ENCODE data around the gene TRPV2. TPM values are rescaled to one million over a fixed set of nuclear protein-coding genes. Genes with fewer than 3 reads are reported as not detected.
A peak's percentile ranks its signal among the peaks of the same experiment; 100 is the strongest.

The TRPV2 gene
- total and polyA plus RNA-seq, 7 donors = 3.7 to 14.0 (median 9.3) TPM

DNA sequence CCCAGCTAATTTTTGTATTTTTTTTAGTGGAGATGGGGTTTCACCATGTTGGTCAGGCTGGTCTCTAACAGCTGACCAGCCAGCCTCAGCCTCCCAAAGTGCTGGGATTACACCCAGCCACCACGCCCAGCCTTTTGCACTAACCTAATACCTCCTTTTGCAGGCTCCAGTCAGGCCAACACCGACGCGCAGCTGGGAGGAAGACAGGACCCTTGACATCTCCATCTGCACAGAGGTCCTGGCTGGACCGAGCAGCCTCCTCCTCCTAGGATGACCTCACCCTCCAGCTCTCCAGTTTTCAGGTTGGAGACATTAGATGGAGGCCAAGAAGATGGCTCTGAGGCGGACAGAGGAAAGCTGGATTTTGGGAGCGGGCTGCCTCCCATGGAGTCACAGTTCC, 2.0 kb downstream of the TRPV2 start:
- DNase-seq = no peak
- TF ChIP-seq POLR2A (IDR thresholded peaks at IDR 0.05) (no peak), POLR2AphosphoS5 (IDR thresholded peaks at IDR 0.05) (no peak), EP300 (IDR thresholded peaks at IDR 0.05) (no peak)
- TF ChIP-seq, protein P1, sequence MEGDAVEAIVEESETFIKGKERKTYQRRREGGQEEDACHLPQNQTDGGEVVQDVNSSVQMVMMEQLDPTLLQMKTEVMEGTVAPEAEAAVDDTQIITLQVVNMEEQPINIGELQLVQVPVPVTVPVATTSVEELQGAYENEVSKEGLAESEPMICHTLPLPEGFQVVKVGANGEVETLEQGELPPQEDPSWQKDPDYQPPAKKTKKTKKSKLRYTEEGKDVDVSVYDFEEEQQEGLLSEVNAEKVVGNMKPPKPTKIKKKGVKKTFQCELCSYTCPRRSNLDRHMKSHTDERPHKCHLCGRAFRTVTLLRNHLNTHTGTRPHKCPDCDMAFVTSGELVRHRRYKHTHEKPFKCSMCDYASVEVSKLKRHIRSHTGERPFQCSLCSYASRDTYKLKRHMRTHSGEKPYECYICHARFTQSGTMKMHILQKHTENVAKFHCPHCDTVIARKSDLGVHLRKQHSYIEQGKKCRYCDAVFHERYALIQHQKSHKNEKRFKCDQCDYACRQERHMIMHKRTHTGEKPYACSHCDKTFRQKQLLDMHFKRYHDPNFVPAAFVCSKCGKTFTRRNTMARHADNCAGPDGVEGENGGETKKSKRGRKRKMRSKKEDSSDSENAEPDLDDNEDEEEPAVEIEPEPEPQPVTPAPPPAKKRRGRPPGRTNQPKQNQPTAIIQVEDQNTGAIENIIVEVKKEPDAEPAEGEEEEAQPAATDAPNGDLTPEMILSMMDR (IDR thresholded peaks at IDR 0.05) = no peak
- no peaks in the 10 kb centered on the region for H3K27me3 ChIP-seq
- peak overlapping the region in 2 of 4 donors; percentile 63 to 75 for H3K27ac ChIP-seq
- H3K9me3 ChIP-seq = no peaks in the 10 kb centered on the region
- H3K4me1 ChIP-seq = peaks cover 0 to 25% (median 20%) of the 10 kb centered on the region in 4 donors
- intact Hi-C loops (cut with DNase I) = no loop called here
- H3K36me3 ChIP-seq = no peaks in the 10 kb centered on the region
- no peak overlapping the region for H3K4me3 ChIP-seq
- 93% methylated on average over 7 of the region's 7 CpGs for WGBS, 2 donors

DNA sequence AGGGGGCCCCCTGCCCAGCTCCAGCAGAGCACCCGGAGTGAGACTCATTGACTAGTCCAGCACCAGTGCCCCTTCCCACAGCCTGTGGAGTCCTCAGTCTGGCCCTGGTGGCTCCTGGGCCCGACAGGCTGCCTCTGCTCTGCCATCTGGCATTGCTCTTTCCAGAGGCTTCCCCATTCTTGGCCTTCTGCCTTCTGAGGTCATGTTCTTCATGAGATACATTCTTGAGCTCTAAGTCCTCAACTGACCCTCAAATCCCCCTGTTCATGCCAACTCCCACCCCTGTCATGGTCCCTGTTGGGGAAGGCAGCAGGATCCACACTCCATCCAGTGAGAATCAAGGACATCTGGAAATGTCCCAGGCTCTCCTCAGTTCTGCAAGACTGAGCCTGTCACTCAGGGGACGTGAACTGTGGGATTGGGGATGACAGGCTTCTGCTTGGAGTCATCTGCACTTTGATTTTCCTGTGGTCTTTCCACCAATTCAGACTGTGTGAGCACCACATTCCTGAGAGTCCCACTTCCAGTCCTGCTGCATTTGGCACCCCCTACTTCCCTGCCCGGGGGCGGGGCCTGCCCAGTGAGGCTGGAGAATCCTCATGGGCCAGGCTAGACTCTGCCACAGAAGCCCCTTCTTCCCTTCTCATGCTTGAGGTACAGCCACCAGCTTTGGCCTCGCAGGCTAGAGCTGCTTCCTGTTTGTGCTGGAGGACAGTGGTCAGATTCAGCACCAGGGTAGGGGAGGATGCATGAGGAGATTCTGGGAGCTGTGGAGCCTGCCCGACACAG, 2.7 kb downstream of the TRPV2 start:
- DNase-seq = no peak
- intact Hi-C loops (cut with DNase I) = no loop called here
- TF ChIP-seq EP300 (IDR thresholded peaks at IDR 0.05) = no peak
- H3K4me3 ChIP-seq = no peak overlapping the region
- peaks cover 0 to 25% (median 20%) of the 10 kb centered on the region in 4 donors for H3K4me1 ChIP-seq
- H3K36me3 ChIP-seq = no peaks in the 10 kb centered on the region
- H3K27ac ChIP-seq = peak overlapping the region; percentile 57 to 75 (median 65)
- no peaks in the 10 kb centered on the region for H3K9me3 ChIP-seq
- WGBS, 2 donors = 82 to 87% methylated on average over 7 of the region's 7 CpGs
- no peaks in the 10 kb centered on the region for H3K27me3 ChIP-seq

DNA sequence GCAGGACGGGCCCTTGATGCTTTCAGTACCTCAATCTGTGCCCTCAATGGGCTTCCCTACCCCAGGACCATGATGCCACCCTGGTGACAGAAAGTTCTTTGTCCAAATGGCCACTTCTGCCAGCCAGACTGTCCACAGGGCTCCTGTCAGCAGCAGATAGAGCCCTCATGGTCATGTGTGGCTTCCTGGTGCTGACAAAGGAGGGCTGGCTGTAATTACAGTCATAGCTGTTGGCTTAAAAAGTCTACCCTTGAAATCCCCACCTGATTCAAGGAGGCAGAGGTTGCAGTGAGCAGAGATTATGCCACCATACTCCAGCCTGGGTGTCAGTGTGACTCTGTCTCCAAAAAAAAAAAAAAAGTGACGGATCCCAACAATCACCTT, 3.3 kb downstream of the TRPV2 start:
- DNase-seq = no peak
- WGBS, 2 donors = 42 to 79% methylated on average over 2 of the region's 2 CpGs
- peaks cover 0 to 25% (median 20%) of the 10 kb centered on the region in 4 donors for H3K4me1 ChIP-seq
- TF ChIP-seq, protein P1 (IDR thresholded peaks at IDR 0.05) = no peak
- TF ChIP-seq POLR2AphosphoS5 (IDR thresholded peaks at IDR 0.05) = no peak
- no peak for TF ChIP-seq POLR2A (IDR thresholded peaks at IDR 0.05)
- TF ChIP-seq EP300 (IDR thresholded peaks at IDR 0.05) = no peak
- H3K36me3 ChIP-seq = no peaks in the 10 kb centered on the region
- no peak overlapping the region for H3K4me3 ChIP-seq
- H3K27ac ChIP-seq = peak overlapping the region; percentile 57 to 75 (median 65)
- no peaks in the 10 kb centered on the region for H3K27me3 ChIP-seq
- intact Hi-C loops (cut with DNase I) = no loop called here
- H3K9me3 ChIP-seq = no peaks in the 10 kb centered on the region

DNA sequence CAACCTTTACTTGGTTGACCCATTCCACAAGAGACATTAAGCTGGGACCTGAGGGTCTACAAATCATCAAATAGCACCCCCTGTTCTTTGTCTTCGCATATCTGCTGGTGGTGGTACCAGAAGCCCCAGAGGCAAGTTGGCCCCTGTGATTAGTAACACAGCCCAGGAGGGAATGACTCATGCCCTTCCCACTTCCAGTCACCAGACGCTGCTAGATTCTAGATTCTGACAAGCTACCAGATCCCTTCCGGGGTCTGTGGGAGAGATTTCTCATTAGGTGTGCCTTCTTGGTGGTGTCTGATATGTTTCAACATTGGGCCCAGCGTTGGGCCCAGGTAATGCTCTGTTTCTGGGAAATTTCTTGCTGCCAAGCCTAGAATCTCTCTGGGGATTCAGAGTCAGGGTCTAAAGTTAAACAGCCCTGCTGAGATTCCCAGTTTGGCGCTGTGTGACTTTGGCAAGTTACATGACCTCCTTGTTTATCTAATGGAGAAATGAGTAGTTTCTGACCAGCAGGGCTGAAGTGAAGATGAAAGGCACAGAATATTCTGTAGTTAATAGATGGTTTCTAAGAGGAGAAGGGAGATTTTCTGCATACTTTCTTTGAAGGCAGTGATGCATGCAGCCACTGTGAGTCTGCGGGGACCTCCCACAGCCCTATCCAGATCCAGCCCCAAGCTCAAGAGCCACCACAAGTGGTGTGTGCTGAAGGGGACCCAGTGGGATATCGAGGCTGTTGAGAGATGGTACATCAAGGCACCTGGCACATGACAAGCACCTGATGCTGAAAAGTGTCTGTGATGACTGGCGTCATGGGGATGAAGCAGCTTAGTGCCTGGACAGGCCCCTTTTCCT, 3.9 kb downstream of the TRPV2 start:
- Histone ChIP-seq H3K27me3 (no peaks in the 10 kb centered on the region), H3K4me3 (no peak overlapping the region), H3K36me3 (no peaks in the 10 kb centered on the region), H3K27ac (peak overlapping the region; percentile 57 to 75 (median 65)), H3K4me1 (peaks cover 0 to 25% (median 20%) of the 10 kb centered on the region in 4 donors), H3K9me3 (no peaks in the 10 kb centered on the region)
- intact Hi-C loops (cut with DNase I) = no loop called here
- TF ChIP-seq POLR2AphosphoS5 (IDR thresholded peaks at IDR 0.05) (peak in 1 of 4 donors; percentile 63), POLR2A (IDR thresholded peaks at IDR 0.05) (no peak), EP300 (IDR thresholded peaks at IDR 0.05) (no peak)
- WGBS, 2 donors = 62 to 75% methylated on average over 8 of the region's 8 CpGs
- DNase-seq = peak; percentile 79

DNA sequence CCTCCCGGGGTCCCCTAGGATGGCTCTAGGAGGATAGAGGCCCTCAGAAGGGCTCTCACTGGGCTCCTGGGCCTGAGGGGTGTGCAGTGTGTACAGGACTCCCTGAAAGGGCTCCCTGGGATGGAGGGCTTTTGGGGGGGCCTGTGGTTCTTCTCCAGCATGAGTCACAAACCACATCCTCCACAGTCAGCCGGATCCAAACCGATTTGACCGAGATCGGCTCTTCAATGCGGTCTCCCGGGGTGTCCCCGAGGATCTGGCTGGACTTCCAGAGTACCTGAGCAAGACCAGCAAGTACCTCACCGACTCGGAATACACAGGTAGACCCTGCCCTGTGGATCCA, 4.5 kb downstream of the TRPV2 start:
- no peak overlapping the region for H3K4me3 ChIP-seq
- TF ChIP-seq, protein P1 (IDR thresholded peaks at IDR 0.05) = no peak
- 59 to 75% methylated on average over 10 of the region's 10 CpGs for WGBS, 2 donors
- peak overlapping the region; percentile 57 to 75 (median 65) for H3K27ac ChIP-seq
- DNase-seq = no peak
- peaks cover 0 to 25% (median 20%) of the 10 kb centered on the region in 4 donors for H3K4me1 ChIP-seq
- no peaks in the 10 kb centered on the region for H3K27me3 ChIP-seq
- H3K9me3 ChIP-seq = no peaks in the 10 kb centered on the region
- intact Hi-C loops (cut with DNase I) = no loop called here
- no peaks in the 10 kb centered on the region for H3K36me3 ChIP-seq
